H9 (cell line): ENCODE data around the gene NRG3. TPM values are rescaled to one million over a fixed set of nuclear protein-coding genes. Genes with fewer than 3 reads are reported as not detected.
A peak's percentile ranks its signal among the peaks of the same experiment; 100 is the strongest.

Source experiments
- DNase-seq: peaks from one replicate; pipeline ENCODE4 v3.0.0-alpha.2; 2017
- H2AFZ ChIP-seq: one replicate; pipeline ENCODE4 v1.6.1; 2013; ENCODE audit warnings: mild to moderate bottlenecking, low read length, control low read depth, moderate library complexity
- H2AK5ac ChIP-seq: 2 replicates; pipeline ENCODE4 v1.6.1; 2013; ENCODE audit warnings: low read length, control low read depth, mixed read lengths; ENCODE audit not compliant: insufficient read length
- H2BK120ac ChIP-seq: one replicate; pipeline ENCODE4 v1.6.1; 2013; ENCODE audit warnings: low read depth, mild to moderate bottlenecking, low read length, control low read depth, inconsistent platforms; ENCODE audit not compliant: poor library complexity, severe bottlenecking
- H2BK12ac ChIP-seq: 2 replicates; pipeline ENCODE4 v1.6.1; 2013; ENCODE audit warnings: low read length, control low read depth, mixed read lengths, low read depth; ENCODE audit not compliant: insufficient read length
- H2BK15ac ChIP-seq: 2 replicates; pipeline ENCODE4 v1.6.1; 2013; ENCODE audit warnings: low read depth, low read length, control low read depth
- H2BK20ac ChIP-seq: one replicate; pipeline ENCODE4 v1.6.1; 2013; ENCODE audit warnings: low read depth, mild to moderate bottlenecking, low read length, control low read depth, inconsistent platforms; ENCODE audit not compliant: poor library complexity, severe bottlenecking
- H2BK5ac ChIP-seq: 2 replicates; pipeline ENCODE4 v1.6.1; 2013; ENCODE audit warnings: low read length, control low read depth, mixed read lengths; ENCODE audit not compliant: insufficient read length
- H3K14ac ChIP-seq: 2 replicates; pipeline ENCODE4 v1.6.1; 2013; ENCODE audit warnings: low read length, control low read depth; ENCODE audit not compliant: insufficient read depth
- H3K18ac ChIP-seq: 2 replicates; pipeline ENCODE4 v1.6.1; 2013; ENCODE audit warnings: low read depth, mild to moderate bottlenecking, mixed read lengths, low read length, control low read depth; ENCODE audit not compliant: insufficient read length
- H3K23ac ChIP-seq: 2 replicates; pipeline ENCODE4 v1.6.1; 2013; ENCODE audit warnings: low read length, control low read depth, mixed read lengths, low read depth; ENCODE audit not compliant: insufficient read length
- H3K23me2 ChIP-seq: 2 replicates; pipeline ENCODE4 v1.6.1; 2013; ENCODE audit warnings: low read depth, mild to moderate bottlenecking, mixed read lengths, low read length, control low read depth; ENCODE audit not compliant: insufficient read length, poor library complexity, severe bottlenecking
- H3K27ac ChIP-seq: 2 replicates; pipeline ENCODE4 v1.5.1; 2013; ENCODE audit warnings: low read length, control low read depth, mixed read lengths, low read depth; ENCODE audit not compliant: insufficient read length
- H3K27me3 ChIP-seq: 2 replicates; pipeline ENCODE4 v1.6.1; 2013; ENCODE audit warnings: low read length, control low read depth, inconsistent platforms; ENCODE audit not compliant: insufficient read depth
- H3K4ac ChIP-seq: 2 replicates; pipeline ENCODE4 v1.6.1; 2013; ENCODE audit warnings: low read depth, mild to moderate bottlenecking, control low read depth, inconsistent platforms, low read length, moderate library complexity
- H3K4me1 ChIP-seq: 2 replicates; pipeline ENCODE4 v1.6.1; 2013; ENCODE audit warnings: low read length, control low read depth, inconsistent platforms; ENCODE audit not compliant: insufficient read depth
- H3K4me2 ChIP-seq: 2 replicates; pipeline ENCODE4 v1.6.1; 2013; ENCODE audit warnings: low read length, control low read depth, mixed read lengths; ENCODE audit not compliant: insufficient read length, insufficient read depth
- H3K56ac ChIP-seq: 2 replicates; pipeline ENCODE4 v1.6.1; 2013; ENCODE audit warnings: low read depth, mild to moderate bottlenecking, mixed read lengths, low read length, control low read depth; ENCODE audit not compliant: insufficient read length
- H3K79me1 ChIP-seq: 2 replicates; pipeline ENCODE4 v1.6.1; 2013; ENCODE audit warnings: low read depth, mild to moderate bottlenecking, moderate library complexity, low read length, control low read depth, inconsistent platforms; ENCODE audit not compliant: insufficient read depth, poor library complexity, severe bottlenecking
- H3K79me2 ChIP-seq: 2 replicates; pipeline ENCODE4 v1.6.1; 2013; ENCODE audit warnings: low read length, control low read depth, inconsistent platforms; ENCODE audit not compliant: insufficient read depth
- H3K9ac ChIP-seq: 2 replicates; pipeline ENCODE4 v1.6.1; 2013; ENCODE audit warnings: low read length, control low read depth, mixed read lengths; ENCODE audit not compliant: insufficient read length; ENCODE audit errors: extremely low read depth
- H3K9me3 ChIP-seq: one replicate; pipeline ENCODE4 v1.6.1; 2013; ENCODE audit warnings: low read depth, low read length, inconsistent platforms; ENCODE audit not compliant: control insufficient read depth
- H3T11ph ChIP-seq: one replicate; pipeline ENCODE4 v1.6.1; 2013; ENCODE audit warnings: mild to moderate bottlenecking, low read length, control low read depth, inconsistent platforms
- H4K20me1 ChIP-seq: one replicate; pipeline ENCODE4 v1.6.1; 2013; ENCODE audit not compliant: control insufficient read depth, insufficient read length, insufficient read depth
- H4K5ac ChIP-seq: 2 replicates; pipeline ENCODE4 v1.6.1; 2013; ENCODE audit warnings: low read depth, mild to moderate bottlenecking, mixed read lengths, low read length, control low read depth; ENCODE audit not compliant: insufficient read length
- H4K8ac ChIP-seq: replicated peaks from 2 replicates; pipeline ENCODE4 v1.6.1; 2013; ENCODE audit warnings: low read length, control low read depth, mixed read lengths, low read depth; ENCODE audit not compliant: insufficient read length
- H4K91ac ChIP-seq: 2 replicates; pipeline ENCODE4 v1.6.1; 2013; ENCODE audit warnings: low read depth, mild to moderate bottlenecking, moderate library complexity, mixed read lengths, low read length, control low read depth; ENCODE audit not compliant: insufficient read length
- H3K27ac Mint-ChIP-seq, 3 experiments: 2 replicates in 2 of 3; 3 replicates in 1 of 3; pipeline ENCODE4 v1.8.0; 2020 to 2021; ENCODE audit warnings: mixed read lengths in 3 of 3, mild to moderate bottlenecking in 1 of 3, moderate library complexity in 1 of 3
- H3K27me3 Mint-ChIP-seq: 2 replicates; pipeline ENCODE4 v1.8.0; 2021; ENCODE audit warnings: low read depth, mild to moderate bottlenecking, moderate library complexity, mixed read lengths
- H3K36me3 Mint-ChIP-seq, 3 experiments: 2 replicates in 2 of 3; 3 replicates in 1 of 3; pipeline ENCODE4 v1.8.0; 2020 to 2021; ENCODE audit warnings: low read depth in 3 of 3, mixed read lengths in 3 of 3; ENCODE audit not compliant: insufficient read depth in 1 of 3
- H3K4me1 Mint-ChIP-seq, 2 experiments: 2 replicates each; pipeline ENCODE4 v1.8.0; 2020; ENCODE audit warnings: mixed read lengths in 2 of 2
- H3K4me3 Mint-ChIP-seq, 2 experiments: 2 replicates in 1 of 2; 3 replicates in 1 of 2; pipeline ENCODE4 v1.8.0; 2020 to 2021; ENCODE audit warnings: mild to moderate bottlenecking in 2 of 2, mixed read lengths in 2 of 2, moderate library complexity in 1 of 2
- H3K9me3 Mint-ChIP-seq, 2 experiments: 2 replicates in 1 of 2; 3 replicates in 1 of 2; pipeline ENCODE4 v1.8.0; 2020; ENCODE audit warnings: mild to moderate bottlenecking in 2 of 2, mixed read lengths in 2 of 2, moderate library complexity in 1 of 2
- CTCF ChIP-seq: fragments of 200-600 bp; sonication (generic); conservative IDR thresholded peaks from 3 replicates; pipeline ENCODE4 v1.8.0; 2021; ENCODE audit warnings: antibody characterized with exemption, mild to moderate bottlenecking
- WGBS: extraction: QIAGEN DNeasy Blood & Tissue Kit; methylation state at CpG from one replicate; pipeline ENCODE4 v1.1.7; 2013; ENCODE audit warnings: missing lambda C conversion rate, low lambda C conversion rate, mixed read lengths; ENCODE audit not compliant: insufficient read length; ENCODE audit errors: extremely low coverage; 5-methylcytosine and 5-hydroxymethylcytosine counted together
- total RNA-seq: library from RNA; stranded (reverse); gene quantifications from 2 replicates; pipeline ENCODE4 v1.2.1, GENCODE V29; 2021

The NRG3 gene
- total RNA-seq, 1 experiment from 2014 or later = 1.6 TPM

- no peak overlapping the region for H2BK5ac ChIP-seq
- H3K4me1 ChIP-seq = no peaks in the 10 kb centered on the region; the same call in 1 of the 2 replicates
- H4K20me1 ChIP-seq = no peaks in the 10 kb centered on the region
- no peak overlapping the region for H3K56ac ChIP-seq
- no peaks in the 10 kb centered on the region for H3K27me3 ChIP-seq
- no peak overlapping the region for H2BK20ac ChIP-seq
- H3K4me3 Mint-ChIP-seq = no peak overlapping the region
- H2BK12ac ChIP-seq = no peak overlapping the region
- no peak for TF ChIP-seq CTCF
- no peaks in the 10 kb centered on the region for H3K79me1 ChIP-seq
- no peak overlapping the region for H3K9ac ChIP-seq
- DNase-seq = no peak
- H3K36me3 Mint-ChIP-seq = no peaks in the 10 kb centered on the region
- H3K9me3 ChIP-seq = no peaks in the 10 kb centered on the region
- no peak overlapping the region for H2AFZ ChIP-seq
- no peaks in the 10 kb centered on the region for H3K23me2 ChIP-seq
- no peak overlapping the region for H3K27ac ChIP-seq
- no peak overlapping the region for H2BK120ac ChIP-seq
- H3K23ac ChIP-seq = no peak overlapping the region
- H3K27ac Mint-ChIP-seq = peak overlapping the region in 1 of 3 experiments; percentile 46; a peak in 2 of 7 replicates
- H2BK15ac ChIP-seq = no peak overlapping the region
- no peak overlapping the region for H3K4me2 ChIP-seq
- no peak overlapping the region for H3K4ac ChIP-seq
- no peak overlapping the region for H3T11ph ChIP-seq
- WGBS = no CpG with 5 or more reads among the region's 1 CpG
- no peaks in the 10 kb centered on the region for H3K9me3 Mint-ChIP-seq
- H2AK5ac ChIP-seq = no peak overlapping the region
- no peak overlapping the region for H3K18ac ChIP-seq
- H4K91ac ChIP-seq = no peak overlapping the region
- H4K5ac ChIP-seq = no peak overlapping the region
- H3K14ac ChIP-seq = no peak overlapping the region
- no peaks in the 10 kb centered on the region for H3K79me2 ChIP-seq
- no peaks in the 10 kb centered on the region; the same call in 1 of the 2 replicates for H3K27me3 Mint-ChIP-seq
- H4K8ac ChIP-seq = no peak overlapping the region
- peaks cover 22 to 24% of the 10 kb centered on the region in 2 experiments for H3K4me1 Mint-ChIP-seq
Observed at GRCh38 chr10:82397854-82398253, 522.9 kb downstream of the NRG3 start.
